D721Med (cell line): ENCODE results near the gene RERE.
"Not testable (repeated sequence)": the region's sequence is repeated elsewhere in the genome, so short reads cannot be mapped to it uniquely, and the experiment has no call there.

Experiments
- DNase-seq: peaks from one replicate; pipeline ENCODE4 v3.0.0; 2011; ENCODE audit warnings: low spot score; ENCODE audit not compliant: insufficient read length
- FAIRE-seq: peaks from 2 replicates; lab custom pipeline; 2011; peaks lifted over from hg19 to GRCh38; lab: Jason Lieb, UNC
- CTCF ChIP-seq: IDR thresholded peaks from 2 replicates; pipeline ENCODE4 v1.5.1; 2012; ENCODE audit warnings: mild to moderate bottlenecking, control low read depth; ENCODE audit not compliant: insufficient read depth; ENCODE audit errors: missing control alignments

Gene RERE

GRCh38 chr1:8628606-8629005, 188.8 kb downstream of the RERE start:
- FAIRE-seq (no peak), DNase-seq (no peak)
- TF ChIP-seq CTCF, result no peak

- no peak for TF ChIP-seq CTCF
- FAIRE-seq, result no peak
- no peak for DNase-seq
Measured at GRCh38 chr1:8627728-8628127, 189.7 kb downstream of the RERE start.

GRCh38 chr1:8625981-8626898, 191.2 kb downstream of the RERE start:
- FAIRE-seq (no peak), DNase-seq (no peak)
- TF ChIP-seq CTCF, result no peak

- no peak for TF ChIP-seq CTCF
- DNase-seq, result no peak
- FAIRE-seq, result no peak
Measured at GRCh38 chr1:8625491-8625890, 191.9 kb downstream of the RERE start.

GRCh38 chr1:8623651-8624192, 193.7 kb downstream of the RERE start:
- FAIRE-seq, DNase-seq: not testable (repeated sequence)

GRCh38 chr1:8621785-8622348, 195.6 kb downstream of the RERE start:
- DNase-seq, FAIRE-seq: not testable (repeated sequence)

- not testable (repeated sequence) for FAIRE-seq, DNase-seq
Measured at GRCh38 chr1:8621034-8621582, 196.3 kb downstream of the RERE start.

GRCh38 chr1:8619917-8620502, 197.4 kb downstream of the RERE start:
- not testable (repeated sequence) for FAIRE-seq, DNase-seq

- not testable (repeated sequence) for DNase-seq, FAIRE-seq
Measured at GRCh38 chr1:8619419-8619818, 198.0 kb downstream of the RERE start.

GRCh38 chr1:8616791-8617190, 200.6 kb downstream of the RERE start:
- FAIRE-seq, DNase-seq: not testable (repeated sequence)

GRCh38 chr1:8611634-8612515, 205.6 kb downstream of the RERE start:
- DNase-seq, FAIRE-seq: not testable (repeated sequence)
